ENCODE results near the gene GPER1.
"Not testable (repeated sequence)": the region's sequence is repeated elsewhere in the genome, so short reads cannot be mapped to it uniquely, and the experiment has no call there.

The GPER1 gene

GRCh38 chr7:1137517-1138167, 49.7 kb downstream of the GPER1 start:
- Histone ChIP-seq H3K27me3 (ENCODE audit: control insufficient read depth in 1 of 2, insufficient read depth in 2 of 2, low read length in 2 of 2) (no peaks in the 10 kb centered on the region), H3K27ac (ENCODE audit: low read length) (peak overlapping the region; percentile 62), H3K36me3 (ENCODE audit: control insufficient read depth in 2 of 2, insufficient read depth in 2 of 2, low read length in 2 of 2) (peaks cover 0 to 3% of the 10 kb centered on the region in 2 donors), H3K4me1 (ENCODE audit: control insufficient read depth, insufficient read depth, low read length) (peaks cover 16% of the 10 kb centered on the region), H3K9ac (ENCODE audit: low read length in 2 of 2) (peak overlapping the region; percentile 55 to 58), H3K4me3 (ENCODE audit: low read length in 2 of 2) (peak overlapping the region; percentile 77 to 94), H3K9me3 (ENCODE audit: control insufficient read depth in 2 of 2, low read length in 2 of 2) (no peaks in the 10 kb centered on the region)

- Histone ChIP-seq H3K4me3 (ENCODE audit: low read length in 2 of 2) (no peak overlapping the region), H3K27ac (ENCODE audit: low read length) (no peak overlapping the region), H3K27me3 (ENCODE audit: control insufficient read depth in 1 of 2, insufficient read depth in 2 of 2, low read length in 2 of 2) (no peaks in the 10 kb centered on the region), H3K9me3 (ENCODE audit: control insufficient read depth in 2 of 2, low read length in 2 of 2) (no peaks in the 10 kb centered on the region), H3K36me3 (ENCODE audit: control insufficient read depth in 2 of 2, insufficient read depth in 2 of 2, low read length in 2 of 2) (no peaks in the 10 kb centered on the region), H3K4me1 (ENCODE audit: control insufficient read depth, insufficient read depth, low read length) (peaks cover 24% of the 10 kb centered on the region), H3K9ac (ENCODE audit: low read length in 2 of 2) (no peak overlapping the region)
Observed at GRCh38 chr7:1140476-1141104, 52.7 kb downstream of the GPER1 start.

- H3K4me1 ChIP-seq (ENCODE audit: control insufficient read depth, insufficient read depth, low read length) = peaks cover 23% of the 10 kb centered on the region
- H3K36me3 ChIP-seq (ENCODE audit: control insufficient read depth in 2 of 2, insufficient read depth in 2 of 2, low read length in 2 of 2) = no peaks in the 10 kb centered on the region
- no peak overlapping the region for H3K9ac ChIP-seq (ENCODE audit: low read length in 2 of 2)
Observed at GRCh38 chr7:1141651-1142050, 53.7 kb downstream of the GPER1 start.

GRCh38 chr7:1142051-1142635, 54.2 kb downstream of the GPER1 start:
- Histone ChIP-seq H3K36me3 (ENCODE audit: control insufficient read depth in 2 of 2, insufficient read depth in 2 of 2, low read length in 2 of 2) (no peaks in the 10 kb centered on the region), H3K9me3 (ENCODE audit: control insufficient read depth in 2 of 2, low read length in 2 of 2) (no peaks in the 10 kb centered on the region), H3K27me3 (ENCODE audit: control insufficient read depth in 1 of 2, insufficient read depth in 2 of 2, low read length in 2 of 2) (no peaks in the 10 kb centered on the region), H3K9ac (ENCODE audit: low read length in 2 of 2) (no peak overlapping the region), H3K4me3 (ENCODE audit: low read length in 2 of 2) (no peak overlapping the region), H3K4me1 (ENCODE audit: control insufficient read depth, insufficient read depth, low read length) (peaks cover 18% of the 10 kb centered on the region), H3K27ac (ENCODE audit: low read length) (no peak overlapping the region)

More at GRCh38 chr7:1141651-1142050, 53.7 kb downstream of the GPER1 start:
- Histone ChIP-seq H3K27ac (ENCODE audit: low read length) (no peak overlapping the region), H3K4me3 (ENCODE audit: low read length in 2 of 2) (no peak overlapping the region), H3K27me3 (ENCODE audit: control insufficient read depth in 1 of 2, insufficient read depth in 2 of 2, low read length in 2 of 2) (no peaks in the 10 kb centered on the region), H3K9me3 (ENCODE audit: control insufficient read depth in 2 of 2, low read length in 2 of 2) (no peaks in the 10 kb centered on the region)

- H3K9ac ChIP-seq (ENCODE audit: low read length in 2 of 2) = not testable (repeated sequence)
Observed at GRCh38 chr7:1143031-1143430, 55.1 kb downstream of the GPER1 start.

More at GRCh38 chr7:1143031-1143430, 55.1 kb downstream of the GPER1 start:
- not testable (repeated sequence) for H3K4me3 ChIP-seq (ENCODE audit: low read length in 2 of 2); H3K36me3 ChIP-seq (ENCODE audit: control insufficient read depth in 2 of 2, insufficient read depth in 2 of 2, low read length in 2 of 2); H3K9me3 ChIP-seq (ENCODE audit: control insufficient read depth in 2 of 2, low read length in 2 of 2); H3K27ac ChIP-seq (ENCODE audit: low read length); H3K27me3 ChIP-seq (ENCODE audit: control insufficient read depth in 1 of 2, insufficient read depth in 2 of 2, low read length in 2 of 2)
- H3K4me1 ChIP-seq (ENCODE audit: control insufficient read depth, insufficient read depth, low read length) = peaks cover 13% of the 10 kb centered on the region
